GM12878 (cell line): ENCODE data around the gene CKLF. TPM values are rescaled to one million over a fixed set of nuclear protein-coding genes. Genes with fewer than 3 reads are reported as not detected.
A peak's percentile ranks its signal among the peaks of the same experiment; 100 is the strongest.

Experiments
- ATAC-seq: fragments of 200-7000 bp; cut with Tn5 transposase; 3 replicates; pipeline ENCODE4 v1.9.1; 2020; ENCODE audit warnings: mild to moderate bottlenecking, moderate library complexity
- BruUV-seq: library from RNA; stranded (reverse); fragments of 400-500 nt; replicated peaks from 2 replicates; lab custom pipeline; 2021; lab: Mats Ljungman, UMichigan
- CTCF ChIA-PET: fragments of 300-600 bp; sonication (Branson Sonifier 250); formaldehyde crosslinking; extraction: SDS; loops from one replicate; lab custom pipeline; 2021; ENCODE audit warnings: inconsistent platforms; lab: Yijun Ruan, JAX
- POLR2A ChIA-PET: fragments of 350-600 bp; formaldehyde crosslinking; extraction: SDS; loops from one replicate; lab custom pipeline; 2021; ENCODE audit warnings: inconsistent platforms; lab: Charles Lee
- RAD21 ChIA-PET: fragments of 300-600 bp; sonication (Branson Sonifier 250); formaldehyde crosslinking; loops from one replicate; lab custom pipeline; 2023; ENCODE audit warnings: antibody characterized with exemption; ENCODE audit not compliant: unreplicated experiment; lab: Charles Lee
- SMC1A ChIA-PET: fragments of 300-600 bp; sonication (Branson Sonifier 250); formaldehyde crosslinking; loops from one replicate; lab custom pipeline; 2023; ENCODE audit not compliant: unreplicated experiment, uncharacterized antibody; lab: Charles Lee
- DNase-seq: peaks from one replicate; pipeline ENCODE4 v3.0.0-alpha.2; 2011; ENCODE audit warnings: low read depth, low spot score
- FAIRE-seq: peaks from 3 replicates; lab custom pipeline; 2011; peaks lifted over from hg19 to GRCh38; lab: Jason Lieb, UNC
- H2AFZ ChIP-seq: 2 replicates; pipeline ENCODE4 v1.6.0; 2011; ENCODE audit warnings: low read depth, low read length, control low read depth; ENCODE audit not compliant: control insufficient read depth
- H3K27ac ChIP-seq: 2 replicates; pipeline ENCODE4 v1.5.1; 2011; ENCODE audit warnings: control low read depth; ENCODE audit not compliant: control insufficient read depth, insufficient read depth
- H3K27me3 ChIP-seq, 2 experiments: replicated peaks in 1 of 2; 2 replicates each; pipeline versions ENCODE4 v1.6.0 to v1.6.1; 2011; ENCODE audit warnings: low read length in 1 of 2; ENCODE audit not compliant: control insufficient read depth in 2 of 2, insufficient read depth in 2 of 2
- H3K36me3 ChIP-seq, 2 experiments: 2 replicates each; pipeline ENCODE4 v1.5.1; 2011; ENCODE audit warnings: low read length in 1 of 2; ENCODE audit not compliant: control insufficient read depth in 2 of 2, insufficient read depth in 2 of 2
- H3K4me1 ChIP-seq: 2 replicates; pipeline ENCODE4 v1.6.1; 2011; ENCODE audit warnings: mild to moderate bottlenecking, low read length, moderate library complexity, mixed read lengths; ENCODE audit not compliant: control insufficient read depth, insufficient read depth
- H3K4me2 ChIP-seq: 2 replicates; pipeline ENCODE4 v1.6.0; 2011; ENCODE audit warnings: control low read depth; ENCODE audit not compliant: control insufficient read depth, insufficient read depth
- H3K4me3 ChIP-seq: fragments of 200-600 bp; sonication (generic); 2 replicates; pipeline ENCODE4 v1.5.1; 2016
- H3K79me2 ChIP-seq: 2 replicates; pipeline ENCODE4 v1.6.0; 2011; ENCODE audit warnings: low read length; ENCODE audit not compliant: control insufficient read depth, insufficient read depth
- H3K9ac ChIP-seq: 2 replicates; pipeline ENCODE4 v1.8.0; 2011; ENCODE audit warnings: low read length, control low read depth, mixed read lengths; ENCODE audit not compliant: control insufficient read depth, insufficient read depth
- H3K9me3 ChIP-seq: replicated peaks from 3 replicates; pipeline ENCODE4 v1.5.1; 2011; ENCODE audit warnings: mild to moderate bottlenecking, low read length; ENCODE audit not compliant: control insufficient read depth, insufficient read depth
- H4K20me1 ChIP-seq: 2 replicates; pipeline ENCODE4 v1.6.0; 2011; ENCODE audit not compliant: control insufficient read depth, insufficient read depth
- PML ChIP-seq: IDR thresholded peaks from 2 replicates; pipeline ENCODE4 v1.6.1; 2012; ENCODE audit warnings: low read length, inconsistent platforms
- SMAD1 ChIP-seq: fragments of 450-650 bp; IDR thresholded peaks from 2 replicates; pipeline ENCODE4 v1.6.1; 2018; ENCODE audit warnings: mild to moderate bottlenecking, low read depth; ENCODE audit not compliant: partially characterized antibody
- ZBTB40 ChIP-seq: fragments of 450-650 bp; IDR thresholded peaks from 2 replicates; pipeline ENCODE4 v1.6.1; 2016; ENCODE audit warnings: mild to moderate bottlenecking, moderate library complexity, borderline replicate concordance
- WGBS: methylation state at CpG from one replicate; pipeline ENCODE4 v1.1.6; 2016; ENCODE audit warnings: low lambda C conversion rate; ENCODE audit not compliant: insufficient replicate concordance, insufficient coverage; ENCODE audit errors: missing lambda C conversion rate; 5-methylcytosine and 5-hydroxymethylcytosine counted together
- in situ Hi-C: fragments of 300-500 bp; cut with MboI; formaldehyde crosslinking; loops from 9 replicates; pipeline ENCODE4 v1.14.3; 2018; ENCODE audit warnings: mixed read lengths
- intact Hi-C: fragments of 100-400 bp; cut with micrococcal nuclease; formaldehyde crosslinking; loops from one replicate; pipeline ENCODE4 v1.14.2; 2022; ENCODE audit not compliant: unreplicated experiment
- polyA plus RNA-seq, 11 experiments: library from polyadenylated mRNA; depleted of rRNA in 4 of 11; unstranded in 6 of 11; stranded (reverse) in 5 of 11; fragments of >200 nt; fragmentation: Nextera tagmentation in 4 of 11; fragmentation: Illumina TruSeq in 1 of 11; extraction: Ambion mirVana in 4 of 11; extraction: Trizol in 1 of 11; gene quantifications; 1 replicate in 1 of 11; 2 replicates in 10 of 11; pipeline versions ENCODE4 v1.2.1 to v1.2.3, GENCODE V29; 2011 to 2016; ENCODE audit warnings: inconsistent platforms in 2 of 11, missing spikeins in 2 of 11, low read depth in 1 of 11
- total RNA-seq, 4 experiments: library from RNA; depleted of rRNA in 3 of 4; stranded (reverse); fragments of >200 nt in 3 of 4; fragmentation: Illumina TruSeq in 1 of 4; extraction: Trizol in 1 of 4; gene quantifications; 2 replicates each; pipeline versions ENCODE4 v1.2.1 to v1.2.3, GENCODE V29; 2013 to 2021

CKLF gene
- total and polyA plus RNA-seq, 10 of the 15 experiments (the other 5 are each of a cell fraction or from before 2014, with no cell fraction given): 40.8 to 193 (median 109) TPM

GRCh38 chr16:66551788-66552285, 539 bp upstream of the CKLF start:
- FAIRE-seq (no peak), DNase-seq (no peak), ATAC-seq (peak; percentile 1; the same call in 2 of the 3 replicates)
- in situ Hi-C loops (no loop called here), intact Hi-C loops (loop anchor here (1.0 to 5.0 kb wide), 2 partner anchors 28 to 55 kb away; no protein-coding TSS in a partner anchor)
- Histone ChIP-seq H3K27ac (peak overlapping the region; percentile 33), H3K4me1 (peaks cover 23% of the 10 kb centered on the region), H3K9ac (peak overlapping the region; percentile 63), H2AFZ (peak overlapping the region; percentile 95), H3K9me3 (no peaks in the 10 kb centered on the region; the same call in 1 of the 3 replicates), H4K20me1 (no peaks in the 10 kb centered on the region; the same call in 1 of the 2 replicates), H3K79me2 (peaks cover 4% of the 10 kb centered on the region; the same call in 1 of the 2 replicates), H3K4me2 (peak overlapping the region; percentile 86), H3K36me3 (no peaks in the 10 kb centered on the region; a peak in 1 of 4 replicates), H3K4me3 (peak overlapping the region; percentile 62), H3K27me3 (no peaks in the 10 kb centered on the region)
- no peak for TF ChIP-seq ZBTB40
- TF ChIP-seq SMAD1: peak; percentile 35
- peak; percentile 29; the same call in 1 of the 2 replicates for TF ChIP-seq PML
- ChIA-PET POLR2A (interaction anchor here (0.7 to 4.9 kb wide), 7 partner anchors 9 to 47 kb away, joined by 3 to 24 read pairs (median 5); no protein-coding TSS in a partner anchor), CTCF (interaction anchor here (1.4 to 4.9 kb wide), 8 partner anchors 11 to 69 kb away, joined by 4 to 35 read pairs (median 7); no protein-coding TSS in a partner anchor), RAD21 (interaction anchor here (0.8 to 2.9 kb wide), 12 partner anchors 8 to 38 kb away, joined by 3 to 10 read pairs (median 4); no protein-coding TSS in a partner anchor), SMC1A (interaction anchor here (1.4 to 9.9 kb wide), 9 partner anchors 8 to 52 kb away, joined by 5 to 86 read pairs (median 8); no protein-coding TSS in a partner anchor)
- 38% methylated on average over 8 of the region's 8 CpGs for WGBS
- TSS peak; percentile 79 for BruUV-seq
